K562 (cell line): ENCODE measurements around the gene ACKR3. TPM values are rescaled to one million over a fixed set of nuclear protein-coding genes. Genes with fewer than 3 reads are reported as not detected.

Source experiments
- ATAC-seq: fragments of 200-7000 bp; cut with Tn5 transposase; 3 replicates; pipeline ENCODE4 v1.9.1; 2020; ENCODE audit warnings: moderate library complexity
- BruUV-seq: library from RNA; stranded (reverse); fragments of 400-500 nt; replicated peaks from 2 replicates; lab custom pipeline; 2021; lab: Mats Ljungman, UMichigan
- CTCF ChIA-PET: fragments of 300-600 bp; formaldehyde crosslinking; extraction: SDS; loops from one replicate; lab custom pipeline; 2021; ENCODE audit warnings: low intra/inter-chr PET ratio; lab: Yijun Ruan, JAX
- POLR2A ChIA-PET: fragments of 300-600, 350-650 bp; sonication (Branson Sonifier 250); formaldehyde crosslinking; extraction: SDS; loops from one replicate; lab custom pipeline; 2021; ENCODE audit warnings: antibody characterized with exemption, inconsistent platforms; lab: Yijun Ruan, JAX
- DNase-seq, 4 experiments: peaks; one replicate each; pipeline versions ENCODE4 v3.0.0 to v3.0.0-alpha.2; 2011 to 2018; ENCODE audit warnings: low spot score in 3 of 4, mixed read lengths in 3 of 4; ENCODE audit errors: extremely low read depth in 1 of 4
- FAIRE-seq: peaks from 2 replicates; lab custom pipeline; 2011; peaks lifted over from hg19 to GRCh38; lab: Jason Lieb, UNC
- H2AFZ ChIP-seq: 2 replicates; pipeline ENCODE4 v1.6.0; 2011; ENCODE audit warnings: low read depth, low read length, control low read depth, inconsistent platforms
- H3K27ac ChIP-seq: fragments of 200-600 bp; 3 replicates; pipeline ENCODE4 v1.8.0; 2011; ENCODE audit warnings: low read depth, mild to moderate bottlenecking, control low read depth, inconsistent platforms, low read length, moderate library complexity, mixed read lengths; ENCODE audit errors: extremely low read depth
- H3K27me3 ChIP-seq, 2 experiments: fragments of 300-600 bp in 1 of 2; 2 replicates in 1 of 2; 3 replicates in 1 of 2; pipeline versions ENCODE4 v1.6.0 to v1.8.0; 2011; ENCODE audit warnings: inconsistent platforms in 2 of 2, low read length in 2 of 2, mild to moderate bottlenecking in 1 of 2, mixed read lengths in 1 of 2, moderate library complexity in 1 of 2; ENCODE audit not compliant: control insufficient read depth in 2 of 2, insufficient read depth in 2 of 2
- H3K36me3 ChIP-seq: fragments of 300-600 bp; 3 replicates; pipeline ENCODE4 v1.8.0; 2011; ENCODE audit warnings: mild to moderate bottlenecking, low read length, inconsistent platforms; ENCODE audit not compliant: control insufficient read depth, insufficient read depth
- H3K4me1 ChIP-seq, 2 experiments: fragments of 200-600 bp in 1 of 2; replicated peaks in 1 of 2; 2 replicates in 1 of 2; 3 replicates in 1 of 2; pipeline versions ENCODE4 v1.5.1 to v1.8.0; 2011; ENCODE audit warnings: inconsistent platforms in 2 of 2, low read length in 2 of 2, mild to moderate bottlenecking in 1 of 2, mixed read lengths in 1 of 2, moderate library complexity in 1 of 2; ENCODE audit not compliant: control insufficient read depth in 2 of 2, insufficient read depth in 2 of 2
- H3K4me2 ChIP-seq: 2 replicates; pipeline ENCODE4 v1.6.1; 2011; ENCODE audit warnings: low read length, control low read depth, inconsistent platforms, mixed read lengths; ENCODE audit not compliant: insufficient read depth
- H3K4me3 ChIP-seq: fragments of 200-600 bp; sonication (generic), shearing (Covaris generic); 2 replicates; pipeline ENCODE4 v1.5.1; 2016; ENCODE audit warnings: control low read depth, inconsistent platforms
- H3K79me2 ChIP-seq: fragments of 200-600 bp; 3 replicates; pipeline ENCODE4 v1.8.0; 2011; ENCODE audit warnings: low read length, inconsistent platforms; ENCODE audit not compliant: control insufficient read depth, insufficient read depth
- H3K9ac ChIP-seq, 2 experiments: 2 replicates each; pipeline versions ENCODE4 v1.6.0 to v1.6.1; 2011; ENCODE audit warnings: low read depth in 2 of 2, low read length in 2 of 2, control low read depth in 1 of 2, inconsistent platforms in 1 of 2, mild to moderate bottlenecking in 1 of 2, mixed read lengths in 1 of 2; ENCODE audit not compliant: insufficient read depth in 1 of 2
- H3K9me1 ChIP-seq: one replicate; pipeline ENCODE4 v1.6.0; 2011; ENCODE audit warnings: inconsistent platforms, mild to moderate bottlenecking, low read length, moderate library complexity; ENCODE audit not compliant: control insufficient read depth, insufficient read depth
- H3K9me3 ChIP-seq: replicated peaks from 2 replicates; pipeline ENCODE4 v1.5.1; 2011; ENCODE audit warnings: low read depth, low read length, inconsistent platforms; ENCODE audit not compliant: control insufficient read depth, insufficient read depth
- H4K20me1 ChIP-seq: replicated peaks from 2 replicates; pipeline ENCODE4 v1.6.1; 2011; ENCODE audit warnings: low read length, inconsistent platforms, mixed read lengths; ENCODE audit not compliant: control insufficient read depth, insufficient read depth
- ARNT ChIP-seq, 2 experiments: fragments of 450-650 bp; IDR thresholded peaks; 2 replicates each; pipeline ENCODE4 v1.6.1; 2016; ENCODE audit warnings: mild to moderate bottlenecking in 1 of 2
- BRF1 ChIP-seq: IDR thresholded peaks from 3 replicates; pipeline ENCODE4 v1.6.1; 2011; ENCODE audit warnings: borderline replicate concordance, mild to moderate bottlenecking; ENCODE audit not compliant: insufficient read length; ENCODE audit errors: extremely low read depth
- MAX ChIP-seq: sonication (generic); formaldehyde crosslinking; IDR thresholded peaks from 2 replicates; pipeline ENCODE4 v1.9.0; 2022; ENCODE audit warnings: mild to moderate bottlenecking, missing genetic modification reagents
- MYBL2 ChIP-seq, 2 experiments: fragments of 450-650 bp in 1 of 2; sonication (generic) in 1 of 2; formaldehyde crosslinking in 1 of 2; IDR thresholded peaks; 2 replicates each; pipeline versions ENCODE4 v1.6.1 to v1.8.1; 2017 to 2022; ENCODE audit warnings: borderline replicate concordance in 1 of 2, inconsistent platforms in 1 of 2, low read depth in 1 of 2, mild to moderate bottlenecking in 1 of 2, missing genetic modification reagents in 1 of 2, moderate library complexity in 1 of 2
- SLC30A9 ChIP-seq: fragments of 250-450 bp; sonication (Bioruptor Pico); IDR thresholded peaks from 2 replicates; pipeline ENCODE4 v1.8.0; 2022; ENCODE audit warnings: mild to moderate bottlenecking, moderate library complexity
- SMARCB1 ChIP-seq: IDR thresholded peaks from 2 replicates; pipeline ENCODE4 v1.6.1; 2011; ENCODE audit warnings: improper control_type of control experiment, low read depth; ENCODE audit not compliant: insufficient read length
- SMC3 ChIP-seq: conservative IDR thresholded peaks from 2 replicates; pipeline ENCODE4 v1.6.1; 2011; ENCODE audit warnings: low read depth, low read length, improper control_type of control experiment; ENCODE audit not compliant: insufficient read depth
- THRA ChIP-seq: fragments of 450-650 bp; IDR thresholded peaks from 2 replicates; pipeline ENCODE4 v1.6.1; 2017; ENCODE audit warnings: mild to moderate bottlenecking, moderate library complexity
- WGBS: fragments of 100-300 bp; shearing (Covaris generic); methylation state at CpG from one replicate; pipeline ENCODE4 v1.1.6; 2016; ENCODE audit warnings: low coverage, mixed read lengths; ENCODE audit not compliant: insufficient coverage; ENCODE audit errors: missing lambda C conversion rate; 5-methylcytosine and 5-hydroxymethylcytosine counted together
- in situ Hi-C: fragments of 300-500 bp; cut with MboI; formaldehyde crosslinking; loops from 4 replicates; pipeline ENCODE4 v1.15.0; 2018; ENCODE audit warnings: inconsistent platforms, mixed read lengths
- intact Hi-C: fragments of 100-400 bp; cut with micrococcal nuclease; formaldehyde crosslinking; loops from 2 replicates; pipeline ENCODE4 v1.14.2; 2022
- polyA plus RNA-seq, 8 experiments: library from polyadenylated mRNA; depleted of rRNA in 4 of 8; stranded (reverse) in 5 of 8; unstranded in 3 of 8; fragments of >200 nt; fragmentation: Nextera tagmentation in 2 of 8; fragmentation: Illumina TruSeq in 1 of 8; extraction: Ambion mirVana in 2 of 8; extraction: Trizol in 1 of 8; gene quantifications; 2 replicates each; pipeline versions ENCODE4 v1.2.1 to v1.2.3, GENCODE V29; 2011 to 2014; ENCODE audit warnings: inconsistent platforms in 1 of 8, missing spikeins in 1 of 8
- total RNA-seq, 7 experiments: library from RNA; depleted of rRNA in 6 of 7; stranded (reverse); fragments of >200 nt in 6 of 7; fragmentation: Illumina TruSeq in 2 of 7; extraction: Trizol in 2 of 7; gene quantifications; 2 replicates each; pipeline versions ENCODE4 v1.2.1 to v1.2.3, GENCODE V29; 2011 to 2021; ENCODE audit warnings: low replicate concordance in 1 of 7

ACKR3 gene
- total and polyA plus RNA-seq, 9 of the 15 experiments (the other 6 are each of a cell fraction or from before 2014, with no cell fraction given) = 0.07 TPM; not detected in 8

GRCh38 chr2:236550701-236551465 is 18.7 kb upstream of the ACKR3 start:
- H3K4me1 ChIP-seq = no peaks in the 10 kb centered on the region
- ATAC-seq (no peak), DNase-seq (no peak), FAIRE-seq (no peak)
- no peaks in the 10 kb centered on the region for H4K20me1 ChIP-seq
- under 1% methylated on average over 11 of the region's 13 CpGs for WGBS
- H3K9me3 ChIP-seq = no peaks in the 10 kb centered on the region
- no peak overlapping the region for H3K9ac ChIP-seq
- no peaks in the 10 kb centered on the region for H3K79me2 ChIP-seq
- no peak overlapping the region for H3K27ac ChIP-seq
- POLR2A ChIA-PET = no interaction called here
- no peak overlapping the region for H2AFZ ChIP-seq
- no TSS peak for BruUV-seq
- H3K4me3 ChIP-seq = no peak overlapping the region
- H3K4me2 ChIP-seq = no peak overlapping the region
- intact Hi-C loops = no loop called here
- TF ChIP-seq SMC3 (no peak), BRF1 (no peak), MYBL2 (IDR thresholded peaks at IDR 0.05; ENCODE audit: low read depth) (no peak), MYBL2 (CRISPR knock-in tag; IDR thresholded peaks at IDR 0.05; ENCODE audit: borderline replicate concordance) (no peak), MAX (no peak), SLC30A9 (CRISPR knock-in tag) (no peak), THRA (no peak), SMARCB1 (no peak), ARNT (IDR thresholded peaks at IDR 0.05) (no peak)
- TF ChIP-seq, all 486 proteins: peak for 0
- CTCF ChIA-PET = no interaction called here
- in situ Hi-C loops = no loop called here
- no peaks in the 10 kb centered on the region for H3K9me1 ChIP-seq
- peaks cover 0 to 5% of the 10 kb centered on the region in 2 experiments; a peak in 1 of 5 replicates for H3K27me3 ChIP-seq
- no peaks in the 10 kb centered on the region for H3K36me3 ChIP-seq
